Fibroblast of skin of right quadriceps (primary cell): Measurements from ENCODE around the gene MAX.
A peak's percentile ranks its signal among the peaks of the same experiment; 100 is the strongest.

Source experiments
- DNase-seq: peaks from one replicate; pipeline ENCODE4 v3.0.0-alpha.2; 2013

MAX gene

GRCh38 chr14:65072256-65072655 lies 30.1 kb downstream of the MAX start:
- DNase-seq = peak; percentile 53

GRCh38 chr14:65071544-65071943 lies 30.8 kb downstream of the MAX start:
- DNase-seq = no peak

DNA sequence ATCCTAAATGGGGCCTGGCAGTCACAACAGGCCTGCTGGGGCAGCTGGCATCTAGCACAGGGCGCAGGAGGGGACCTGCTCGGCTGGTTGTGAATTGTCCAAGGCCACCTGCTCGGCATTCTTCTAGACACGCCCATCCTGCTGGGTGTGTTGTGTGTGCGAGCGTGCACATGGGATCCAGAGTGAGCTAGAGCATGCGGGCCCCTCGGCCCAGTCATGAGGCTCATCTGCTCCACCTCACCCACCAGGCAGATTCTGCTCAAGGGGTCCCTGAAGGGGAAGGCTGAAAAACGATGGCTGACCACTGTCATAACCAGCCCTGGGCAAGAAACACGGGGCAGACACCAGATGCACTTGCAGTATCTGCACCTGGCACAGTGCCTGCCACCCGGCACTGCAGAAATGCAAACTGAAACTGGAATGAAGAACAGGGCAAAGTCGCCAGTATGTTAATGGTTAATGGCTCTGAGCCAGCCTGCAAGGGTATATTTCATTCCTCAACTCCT lies 31.8 kb downstream of the MAX start:
- peak; percentile 9 for DNase-seq

DNA sequence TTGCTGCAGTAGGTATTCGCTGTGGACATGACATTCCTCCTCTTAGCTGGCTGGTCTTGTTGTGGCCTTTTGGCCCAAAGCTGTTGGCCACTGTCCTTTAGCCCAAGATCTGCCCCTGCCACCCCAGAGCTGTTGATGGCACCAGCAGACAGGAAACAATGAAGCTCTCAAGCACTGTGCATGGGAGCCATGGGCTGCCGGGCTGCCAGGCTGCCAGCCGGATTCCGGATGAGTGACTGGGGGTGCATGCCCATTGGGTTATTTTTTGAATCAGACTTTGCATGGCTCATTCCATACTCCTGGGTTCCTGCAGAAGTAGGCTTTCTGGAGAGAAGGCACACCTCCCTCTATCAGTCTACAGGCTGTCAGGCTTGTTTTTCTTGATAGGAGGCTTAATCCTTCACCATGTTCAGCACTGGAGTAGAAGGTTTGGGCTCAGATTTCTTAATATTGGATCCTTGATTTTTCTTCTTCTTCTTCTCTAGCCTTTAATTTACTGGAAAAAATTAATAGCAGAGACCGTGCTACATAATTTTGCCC lies 32.4 kb downstream of the MAX start:
- no peak for DNase-seq

DNA sequence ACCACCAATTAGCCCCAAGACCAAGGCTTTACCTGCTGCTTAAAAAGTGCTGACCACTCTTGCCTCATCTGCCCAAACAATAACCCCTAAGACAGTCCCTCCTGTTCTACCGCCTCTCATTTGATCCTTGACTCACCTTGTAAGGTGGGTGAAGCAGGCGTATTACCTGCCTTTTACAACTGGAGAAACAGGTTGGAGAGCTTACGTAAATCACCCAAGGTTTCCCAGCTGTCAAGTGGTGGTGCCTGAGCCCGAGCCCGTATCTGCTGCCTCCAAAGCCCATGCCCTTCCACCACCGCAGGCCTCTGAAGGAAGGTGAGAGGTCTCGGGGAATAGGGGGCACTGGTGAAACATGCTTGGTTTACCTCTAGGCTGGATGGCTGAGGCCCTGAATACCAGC lies 36.6 kb downstream of the MAX start:
- DNase-seq = no peak

GRCh38 chr14:65062096-65063075 lies 39.9 kb downstream of the MAX start:
- DNase-seq = no peak

GRCh38 chr14:65057695-65058094 lies 44.6 kb downstream of the MAX start:
- no peak for DNase-seq

DNA sequence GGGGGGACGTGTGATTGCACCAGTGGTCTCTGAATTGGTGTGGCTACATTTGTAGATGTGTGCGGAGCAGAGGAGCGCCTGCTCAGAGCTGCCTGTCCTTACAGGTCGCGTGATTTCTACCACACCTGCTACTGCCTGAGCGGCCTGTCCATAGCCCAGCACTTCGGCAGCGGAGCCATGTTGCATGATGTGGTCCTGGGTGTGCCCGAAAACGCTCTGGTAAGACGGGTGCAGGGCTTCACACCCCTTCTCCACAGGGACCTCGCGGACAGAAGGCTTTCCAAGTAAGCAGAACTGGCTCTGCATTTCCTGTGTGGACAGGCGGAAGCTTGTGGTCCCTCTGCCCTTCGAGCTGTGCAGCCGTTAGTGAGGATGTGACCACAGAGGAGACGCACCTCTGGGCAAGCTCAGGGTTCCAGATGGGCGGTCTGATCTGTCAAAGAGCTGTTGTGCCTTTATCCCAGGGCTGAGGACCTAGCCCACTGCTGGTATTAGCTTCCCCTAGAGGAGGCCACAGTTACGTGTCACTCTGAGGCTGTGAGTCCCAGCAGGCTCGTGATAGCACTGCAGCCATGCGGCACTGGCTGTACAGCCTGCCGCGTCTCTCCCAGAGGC lies 47.7 kb downstream of the MAX start:
- DNase-seq = no peak

DNA sequence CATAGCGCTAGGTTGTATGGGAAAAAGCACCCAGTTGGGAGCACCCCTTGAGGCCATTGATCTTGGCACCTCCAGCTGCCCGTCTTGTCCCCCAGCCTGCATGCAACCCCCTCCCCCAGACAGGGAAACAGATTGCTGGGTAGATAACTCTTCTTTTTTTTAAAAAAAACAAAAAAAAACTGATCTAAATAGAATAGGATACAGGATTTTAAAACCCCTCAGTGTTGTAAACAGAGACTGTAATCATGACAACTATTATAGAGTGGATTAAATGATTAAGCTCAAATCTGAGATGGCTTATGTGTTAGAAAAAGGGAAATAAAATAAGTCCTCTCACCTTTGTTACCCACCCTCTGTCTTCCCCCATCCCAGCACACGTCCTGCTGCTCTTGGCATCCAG lies 48.9 kb downstream of the MAX start:
- no peak for DNase-seq

GRCh38 chr14:65052832-65053231 lies 49.5 kb downstream of the MAX start:
- no peak for DNase-seq

DNA sequence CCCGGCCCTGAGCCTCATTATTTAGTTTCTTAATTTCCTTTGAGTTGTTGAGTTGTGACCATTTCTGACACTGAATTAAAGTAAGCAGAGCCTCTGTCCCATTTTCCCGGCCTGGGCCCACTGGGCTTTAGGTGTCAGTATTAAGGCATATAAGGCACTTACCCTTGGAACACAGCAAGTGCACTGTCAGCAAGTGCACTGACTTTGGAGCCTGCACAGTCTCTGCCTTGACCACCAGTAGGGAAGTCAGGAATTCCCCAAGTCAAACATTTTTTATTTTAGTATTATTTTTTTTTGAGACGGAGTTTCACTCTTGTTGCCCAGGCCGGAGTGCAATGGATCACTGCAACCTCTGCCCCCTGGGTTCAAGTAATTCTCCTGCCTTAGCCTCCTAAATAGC lies 56.6 kb downstream of the MAX start:
- DNase-seq = no peak

DNA sequence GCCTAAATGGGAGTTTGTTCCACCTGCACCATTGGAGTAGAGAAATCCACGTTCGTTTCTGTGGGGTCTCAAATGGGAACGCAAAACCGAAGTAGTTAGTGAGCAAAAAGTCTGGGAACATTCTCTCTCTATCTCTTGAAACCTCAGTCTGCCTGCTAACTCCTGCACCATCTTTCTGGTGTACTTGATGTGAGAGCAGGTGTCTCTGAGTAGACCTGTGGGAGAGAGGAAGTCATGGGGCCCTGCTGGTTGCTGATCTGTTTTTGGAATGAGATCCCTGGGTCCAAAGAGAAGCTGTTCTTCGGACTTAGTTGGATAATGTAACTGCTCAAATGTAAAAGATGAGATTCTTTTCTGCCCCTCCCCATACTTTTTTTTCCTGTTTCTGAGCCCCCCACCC lies 57.3 kb downstream of the MAX start:
- DNase-seq = no peak

DNA sequence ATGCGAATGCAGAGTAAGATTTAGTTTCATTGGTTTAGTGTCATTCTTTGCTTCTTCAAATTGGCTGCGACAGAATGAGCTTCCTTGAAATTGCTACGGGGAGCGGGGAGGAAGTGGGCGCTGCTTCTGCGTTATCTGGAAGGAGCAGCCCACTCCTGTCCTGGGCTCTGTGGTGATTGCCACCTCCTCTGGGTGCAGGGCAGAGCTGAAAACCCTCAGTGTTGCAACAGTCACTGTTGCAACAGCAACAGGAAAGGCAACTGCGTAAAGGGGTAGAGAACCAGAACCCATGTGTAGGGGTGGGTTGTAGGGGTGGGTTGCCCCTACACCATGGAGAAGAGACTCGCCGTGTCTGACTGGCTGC lies 57.7 kb downstream of the MAX start:
- DNase-seq = no peak

- no peak for DNase-seq
Observed at GRCh38 chr14:65043893-65044595, 58.3 kb downstream of the MAX start.

DNA sequence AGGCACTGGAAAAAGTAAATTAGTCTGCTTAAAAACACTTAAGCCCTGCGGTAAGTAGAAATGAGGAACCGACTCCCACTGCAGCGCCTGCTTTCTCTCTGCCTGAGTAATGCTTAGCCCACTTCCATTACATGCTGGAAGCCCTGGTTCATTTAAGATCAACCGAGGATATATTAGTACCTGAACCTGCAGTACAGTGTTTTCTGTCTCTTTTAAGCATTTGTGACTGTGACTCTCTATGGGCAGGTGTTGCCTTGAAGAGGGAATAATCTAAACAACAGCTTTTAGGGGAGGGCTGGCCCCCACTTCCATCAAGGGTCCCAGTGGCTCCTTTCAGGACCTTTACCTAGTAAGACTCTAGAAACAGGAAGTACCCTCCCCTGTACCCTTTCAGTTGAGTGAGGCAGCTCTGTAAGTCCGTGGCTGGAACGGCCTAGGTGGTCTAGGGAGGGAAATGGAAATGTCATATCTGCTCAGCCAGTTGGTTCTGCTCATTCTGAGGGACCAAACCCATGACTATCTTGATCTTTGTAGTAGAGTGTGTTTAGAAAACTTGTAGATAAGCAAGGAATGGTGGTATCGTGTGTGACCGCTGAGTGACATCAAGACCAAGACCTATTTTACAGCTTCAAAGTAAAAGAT lies 59.5 kb downstream of the MAX start:
- no peak for DNase-seq

DNA sequence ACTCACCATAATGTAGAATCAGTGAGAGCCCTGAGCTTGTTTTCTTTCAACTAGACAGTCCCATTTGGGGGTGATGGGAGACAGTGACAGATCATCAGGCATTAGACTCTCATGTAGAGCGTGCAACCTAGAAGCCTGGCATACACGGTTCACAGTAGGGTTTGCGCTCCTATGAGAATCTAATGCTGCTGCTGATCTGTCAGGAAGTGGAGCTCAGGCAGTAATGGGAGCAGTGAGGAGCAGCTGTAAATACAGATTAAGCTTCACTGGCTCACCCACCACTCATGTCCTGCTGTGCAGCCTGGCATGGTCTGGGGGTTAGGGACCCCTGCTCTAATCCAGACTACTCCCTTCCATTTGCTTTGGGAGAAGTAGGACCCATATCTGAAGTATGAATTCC lies 60.0 kb downstream of the MAX start:
- no peak for DNase-seq

GRCh38 chr14:65041434-65041915 lies 60.8 kb downstream of the MAX start:
- no peak for DNase-seq

DNA sequence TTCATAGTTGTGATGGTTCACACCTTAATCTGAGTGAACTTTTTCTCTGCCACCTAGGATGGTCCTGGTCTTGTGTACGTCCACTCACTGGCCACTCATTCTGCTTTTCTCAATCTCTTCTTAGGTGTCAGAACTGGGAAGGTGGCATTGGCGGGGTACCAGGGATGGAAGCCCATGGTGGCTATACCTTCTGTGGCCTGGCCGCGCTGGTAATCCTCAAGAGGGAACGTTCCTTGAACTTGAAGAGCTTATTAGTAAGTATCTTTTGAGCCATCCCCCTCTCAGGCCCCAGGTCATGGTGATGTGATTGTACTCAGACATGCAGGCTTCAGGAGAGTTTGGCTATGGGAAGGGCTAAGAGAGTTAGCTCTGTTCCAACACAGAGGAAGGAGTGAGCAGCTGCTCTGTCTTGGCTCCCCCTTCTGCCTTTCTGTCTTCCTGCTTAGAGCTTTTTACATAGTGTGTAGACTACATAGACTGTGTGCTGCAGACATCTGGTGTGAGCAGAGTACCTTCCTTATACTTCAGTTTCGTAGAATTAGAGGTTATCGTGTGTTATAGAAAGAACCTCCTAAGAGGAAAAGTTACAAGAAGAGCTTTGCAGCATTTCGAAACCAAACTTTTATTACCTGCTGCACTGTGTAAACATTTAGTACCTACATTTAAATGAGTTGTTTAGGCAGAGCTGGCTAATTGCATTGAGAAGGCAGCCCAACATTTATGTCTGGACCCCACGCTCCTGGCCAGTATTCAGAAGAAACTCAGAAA lies 61.5 kb downstream of the MAX start:
- no peak for DNase-seq

- no peak for DNase-seq
Observed at GRCh38 chr14:65038966-65039365, 63.4 kb downstream of the MAX start.

GRCh38 chr14:65035049-65035448 lies 67.3 kb downstream of the MAX start:
- no peak for DNase-seq

DNA sequence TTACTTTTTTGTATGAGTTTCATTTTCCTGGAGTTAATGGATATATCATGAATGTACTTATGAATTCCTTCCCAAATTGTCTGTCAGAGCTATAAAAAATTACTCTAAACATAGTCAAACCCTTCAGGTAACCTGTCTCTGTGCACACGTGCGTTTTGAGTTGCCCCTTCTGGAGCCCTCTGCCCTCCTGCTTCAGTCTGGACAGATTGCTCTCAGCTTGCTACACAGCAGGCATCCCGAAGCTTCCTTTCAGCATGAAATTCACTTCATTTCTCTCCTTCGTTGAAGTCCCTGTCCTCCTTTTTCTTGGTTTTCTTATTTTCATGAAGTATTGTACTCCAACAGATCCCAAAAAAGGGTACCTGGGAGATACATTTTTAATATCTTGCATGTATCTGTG lies 68.3 kb downstream of the MAX start:
- DNase-seq = no peak

- DNase-seq = no peak
Observed at GRCh38 chr14:65033181-65033580, 69.1 kb downstream of the MAX start.
